Measurements from ENCODE around the gene PUDP. TPM values are rescaled to one million over a fixed set of nuclear protein-coding genes. Genes with fewer than 3 reads are reported as not detected.

The PUDP gene
- total and polyA plus RNA-seq, 8 donors, result 1.8 to 42.0 (median 18.5) TPM

DNA sequence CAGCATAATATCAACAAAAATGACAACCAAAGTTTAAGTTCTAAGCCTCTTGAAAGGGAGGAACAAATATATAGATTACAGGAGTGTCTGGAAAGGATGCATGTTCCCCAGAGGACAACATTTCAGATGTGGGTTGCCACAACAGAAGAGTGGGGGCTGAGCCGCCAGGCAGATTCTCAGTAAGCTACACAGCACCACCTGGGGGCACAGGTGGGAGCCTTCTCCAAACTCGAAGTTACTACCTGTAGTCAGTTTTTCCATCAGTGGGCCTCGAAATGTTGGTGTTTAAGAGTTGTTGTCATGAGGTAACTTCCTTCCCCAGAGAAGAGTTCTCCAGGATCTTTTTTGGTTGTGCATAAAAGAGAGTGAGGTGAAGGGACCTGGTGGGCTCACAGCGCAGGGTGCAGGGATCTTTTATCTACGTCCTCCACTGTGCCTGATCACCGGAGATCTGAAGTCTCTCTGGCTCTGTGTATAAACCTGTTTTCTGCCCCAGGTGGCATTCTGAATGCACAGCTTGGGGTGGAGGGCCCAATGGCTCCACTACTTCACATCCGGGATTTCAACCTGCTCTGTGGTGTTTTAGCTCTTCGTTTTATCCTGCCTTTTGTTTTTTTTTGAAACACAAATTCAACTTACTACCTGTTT is 58.9 kb downstream of the PUDP start:
- DNase-seq, result peak in 1 of 2 donors; percentile 54
- peaks cover 0 to 8% (median 0%) of the 10 kb centered on the region in 4 donors for H3K36me3 ChIP-seq
- 77 to 85% (median 82%) methylated on average over 7 to 8 of the region's 8 CpGs for WGBS, 5 donors
- no peaks in the 10 kb centered on the region for H3K9me3 ChIP-seq
- peaks cover 0 to 17% (median 2%) of the 10 kb centered on the region in 4 donors for H3K4me1 ChIP-seq
- no peak overlapping the region for H3K4me3 ChIP-seq
- intact Hi-C loops (cut with DNase I; ENCODE audit: low total_unique reads), result no loop called here
- H3K27ac ChIP-seq, result no peak overlapping the region
- TF ChIP-seq EP300 (IDR thresholded peaks at IDR 0.05), result no peak
- TF ChIP-seq, protein P1, sequence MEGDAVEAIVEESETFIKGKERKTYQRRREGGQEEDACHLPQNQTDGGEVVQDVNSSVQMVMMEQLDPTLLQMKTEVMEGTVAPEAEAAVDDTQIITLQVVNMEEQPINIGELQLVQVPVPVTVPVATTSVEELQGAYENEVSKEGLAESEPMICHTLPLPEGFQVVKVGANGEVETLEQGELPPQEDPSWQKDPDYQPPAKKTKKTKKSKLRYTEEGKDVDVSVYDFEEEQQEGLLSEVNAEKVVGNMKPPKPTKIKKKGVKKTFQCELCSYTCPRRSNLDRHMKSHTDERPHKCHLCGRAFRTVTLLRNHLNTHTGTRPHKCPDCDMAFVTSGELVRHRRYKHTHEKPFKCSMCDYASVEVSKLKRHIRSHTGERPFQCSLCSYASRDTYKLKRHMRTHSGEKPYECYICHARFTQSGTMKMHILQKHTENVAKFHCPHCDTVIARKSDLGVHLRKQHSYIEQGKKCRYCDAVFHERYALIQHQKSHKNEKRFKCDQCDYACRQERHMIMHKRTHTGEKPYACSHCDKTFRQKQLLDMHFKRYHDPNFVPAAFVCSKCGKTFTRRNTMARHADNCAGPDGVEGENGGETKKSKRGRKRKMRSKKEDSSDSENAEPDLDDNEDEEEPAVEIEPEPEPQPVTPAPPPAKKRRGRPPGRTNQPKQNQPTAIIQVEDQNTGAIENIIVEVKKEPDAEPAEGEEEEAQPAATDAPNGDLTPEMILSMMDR (IDR thresholded peaks at IDR 0.05), result peak in 2 of 7 experiments; percentile 14 to 16
- TF ChIP-seq POLR2A (IDR thresholded peaks at IDR 0.05), result no peak
- no peak for TF ChIP-seq POLR2AphosphoS5 (IDR thresholded peaks at IDR 0.05)
- no peaks in the 10 kb centered on the region for H3K27me3 ChIP-seq

- no peak for DNase-seq
- no peaks in the 10 kb centered on the region for H3K27me3 ChIP-seq
- TF ChIP-seq, protein P1 (IDR thresholded peaks at IDR 0.05), result no peak
- TF ChIP-seq EP300 (IDR thresholded peaks at IDR 0.05) (no peak), POLR2AphosphoS5 (IDR thresholded peaks at IDR 0.05) (no peak), POLR2A (IDR thresholded peaks at IDR 0.05) (no peak)
- peaks cover 0 to 21% (median 4%) of the 10 kb centered on the region in 4 donors for H3K36me3 ChIP-seq
- WGBS, 5 donors, result 62 to 86% (median 82%) methylated on average over 3 of the region's 3 CpGs
- no peaks in the 10 kb centered on the region for H3K9me3 ChIP-seq
- no peak overlapping the region for H3K4me3 ChIP-seq
- intact Hi-C loops (cut with DNase I; ENCODE audit: low total_unique reads), result no loop called here
- no peak overlapping the region for H3K27ac ChIP-seq
- H3K4me1 ChIP-seq, result peaks cover 0 to 9% (median 2%) of the 10 kb centered on the region in 4 donors
These were observed 61.6 kb downstream of the PUDP start for GRCh38 chrX:7086384-7086783.

GRCh38 chrX:7085879-7086278 is 62.1 kb downstream of the PUDP start:
- Histone ChIP-seq H3K27me3 (no peaks in the 10 kb centered on the region), H3K4me3 (no peak overlapping the region), H3K9me3 (no peaks in the 10 kb centered on the region), H3K36me3 (peaks cover 0 to 21% (median 4%) of the 10 kb centered on the region in 4 donors), H3K4me1 (peaks cover 0 to 9% (median 2%) of the 10 kb centered on the region in 4 donors), H3K27ac (no peak overlapping the region)
- WGBS, 5 donors, result 85 to 96% (median 92%) methylated on average over 2 to 3 of the region's 3 CpGs
- no peak for TF ChIP-seq POLR2AphosphoS5 (IDR thresholded peaks at IDR 0.05)
- TF ChIP-seq POLR2A (IDR thresholded peaks at IDR 0.05), result no peak
- no peak for TF ChIP-seq EP300 (IDR thresholded peaks at IDR 0.05)
- TF ChIP-seq, protein P1 (IDR thresholded peaks at IDR 0.05), result no peak
- intact Hi-C loops (cut with DNase I; ENCODE audit: low total_unique reads), result no loop called here
- no peak for DNase-seq

DNA sequence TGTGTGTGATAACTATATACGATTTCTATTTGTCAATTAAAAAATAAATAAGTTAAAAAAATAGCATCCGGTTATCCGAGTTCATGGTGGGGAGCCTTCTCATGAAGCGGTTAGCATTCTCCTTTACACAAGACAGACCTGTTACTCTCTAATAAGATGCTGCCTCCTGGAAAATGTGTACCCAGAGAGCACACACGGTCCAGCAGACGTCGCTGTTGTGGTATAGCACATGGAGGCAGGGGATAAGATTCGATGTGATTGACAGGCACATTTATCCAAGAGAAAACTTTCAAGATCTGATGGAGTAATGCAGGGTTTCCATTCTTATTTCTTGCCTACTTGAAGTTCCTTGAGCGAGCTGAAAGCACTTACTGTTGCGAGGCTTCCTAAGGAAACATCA is 63.1 kb downstream of the PUDP start:
- TF ChIP-seq EP300 (IDR thresholded peaks at IDR 0.05) (no peak), POLR2A (IDR thresholded peaks at IDR 0.05) (no peak)
- TF ChIP-seq, protein P1 (IDR thresholded peaks at IDR 0.05), result no peak
- Histone ChIP-seq H3K36me3 (peaks cover 0 to 21% (median 4%) of the 10 kb centered on the region in 4 donors), H3K27ac (no peak overlapping the region), H3K9me3 (no peaks in the 10 kb centered on the region), H3K27me3 (no peaks in the 10 kb centered on the region), H3K4me3 (no peak overlapping the region), H3K4me1 (peaks cover 0 to 9% (median 2%) of the 10 kb centered on the region in 4 donors)
- intact Hi-C loops (cut with DNase I; ENCODE audit: low total_unique reads), result no loop called here
- no peak for DNase-seq
- WGBS, 5 donors, result 94 to 97% (median 96%) methylated on average over 10 of the region's 10 CpGs
